ENCODE data around the gene SLC9A9.

- TF ChIP-seq POLR2A (IDR thresholded peaks at IDR 0.05) (no peak), CTCF (IDR thresholded peaks at IDR 0.05) (no peak)
These were observed 26.4 kb downstream of the SLC9A9 start for GRCh38 chr3:143821862-143822261.
